Calu3 (cell line): ENCODE data around the gene CMTM8. TPM values are rescaled to one million over a fixed set of nuclear protein-coding genes. Genes with fewer than 3 reads are reported as not detected.

Experiments used
- BruUV-seq: library from RNA; stranded (reverse); fragments of 400-500 nt; replicated peaks from 2 replicates; lab custom pipeline; 2021; lab: Mats Ljungman, UMichigan
- CTCF ChIA-PET: fragments of 300-600 bp; sonication (Branson Sonifier 250); formaldehyde crosslinking; loops from one replicate; lab custom pipeline; 2022; ENCODE audit warnings: antibody characterized with exemption; lab: Charles Lee
- DNase-seq: peaks from one replicate; pipeline ENCODE4 v3.0.0; 2022
- H3K27ac Mint-ChIP-seq: one replicate; pipeline ENCODE4 v1.8.0; 2022; ENCODE audit warnings: mixed read lengths; ENCODE audit not compliant: unreplicated experiment
- H3K27me3 Mint-ChIP-seq: one replicate; pipeline ENCODE4 v1.8.0; 2022; ENCODE audit warnings: mixed read lengths; ENCODE audit not compliant: unreplicated experiment
- H3K36me3 Mint-ChIP-seq: one replicate; pipeline ENCODE4 v1.8.0; 2022; ENCODE audit warnings: mild to moderate bottlenecking, moderate library complexity, mixed read lengths; ENCODE audit not compliant: insufficient read depth, unreplicated experiment
- H3K4me1 Mint-ChIP-seq: one replicate; pipeline ENCODE4 v1.8.0; 2022; ENCODE audit warnings: mild to moderate bottlenecking, low read depth, mixed read lengths; ENCODE audit not compliant: unreplicated experiment
- H3K4me3 Mint-ChIP-seq: one replicate; pipeline ENCODE4 v1.8.0; 2022; ENCODE audit warnings: mild to moderate bottlenecking, low read depth, moderate library complexity, mixed read lengths; ENCODE audit not compliant: unreplicated experiment
- H3K9me3 Mint-ChIP-seq: one replicate; pipeline ENCODE4 v1.8.0; 2022; ENCODE audit warnings: low read depth, mixed read lengths; ENCODE audit not compliant: unreplicated experiment
- CTCF ChIP-seq: fragments of 200-600 bp; IDR thresholded peaks from one replicate; pipeline ENCODE4 v1.8.0; 2022; ENCODE audit warnings: antibody characterized with exemption; ENCODE audit not compliant: unreplicated experiment
- intact Hi-C: fragments of 100-400 bp; cut with micrococcal nuclease; formaldehyde crosslinking; loops from one replicate; pipeline ENCODE4 v1.10.0; 2022; ENCODE audit not compliant: unreplicated experiment
- total RNA-seq: library from RNA; stranded (reverse); gene quantifications from 2 replicates; pipeline ENCODE4 v1.2.3, GENCODE V29; 2022

Gene CMTM8
- total RNA-seq, 1 experiment from 2014 or later: 19.0 TPM

GRCh38 chr3:32274306-32274705 is 35.8 kb downstream of the CMTM8 start:
- Mint-ChIP-seq H3K4me3 (no peak overlapping the region), H3K27ac (no peak overlapping the region), H3K4me1 (peaks cover 18% of the 10 kb centered on the region), H3K27me3 (no peaks in the 10 kb centered on the region), H3K36me3 (no peaks in the 10 kb centered on the region), H3K9me3 (no peaks in the 10 kb centered on the region)
- BruUV-seq: no TSS peak
- no peak for TF ChIP-seq CTCF
- no peak for DNase-seq
- intact Hi-C loops: no loop called here
- CTCF ChIA-PET: no interaction called here

GRCh38 chr3:32275506-32275905 is 37.0 kb downstream of the CMTM8 start:
- CTCF ChIA-PET: no interaction called here
- H3K9me3 Mint-ChIP-seq: no peaks in the 10 kb centered on the region
- no peak for TF ChIP-seq CTCF
- no peak overlapping the region for H3K4me3 Mint-ChIP-seq
- no peaks in the 10 kb centered on the region for H3K27me3 Mint-ChIP-seq
- BruUV-seq: no TSS peak
- no peaks in the 10 kb centered on the region for H3K36me3 Mint-ChIP-seq
- intact Hi-C loops: no loop called here
- H3K4me1 Mint-ChIP-seq: peaks cover 18% of the 10 kb centered on the region
- no peak for DNase-seq
- no peak overlapping the region for H3K27ac Mint-ChIP-seq

- Mint-ChIP-seq H3K36me3 (no peaks in the 10 kb centered on the region), H3K4me1 (peaks cover 18% of the 10 kb centered on the region), H3K27me3 (no peaks in the 10 kb centered on the region), H3K4me3 (no peak overlapping the region), H3K27ac (no peak overlapping the region), H3K9me3 (no peaks in the 10 kb centered on the region)
- DNase-seq: peak; percentile 48
- TF ChIP-seq CTCF: no peak
- intact Hi-C loops: no loop called here
- CTCF ChIA-PET: interaction anchor here (0.7 to 0.8 kb wide), 2 partner anchors 27 to 33 kb away, joined by 3 to 8 read pairs; no protein-coding TSS in a partner anchor
- no TSS peak for BruUV-seq
Observed at GRCh38 chr3:32276279-32276841, 37.9 kb downstream of the CMTM8 start.

- no TSS peak for BruUV-seq
- Mint-ChIP-seq H3K27ac (no peak overlapping the region), H3K4me3 (no peak overlapping the region), H3K36me3 (no peaks in the 10 kb centered on the region), H3K27me3 (no peaks in the 10 kb centered on the region), H3K4me1 (peaks cover 26% of the 10 kb centered on the region), H3K9me3 (no peaks in the 10 kb centered on the region)
- intact Hi-C loops: no loop called here
- TF ChIP-seq CTCF: no peak
- no peak for DNase-seq
- CTCF ChIA-PET: no interaction called here
Observed at GRCh38 chr3:32278714-32279113, 40.2 kb downstream of the CMTM8 start.
